MV-4-11 (cell line): ENCODE measurements around the gene CNTN4.

Source experiments
- DNase-seq: peaks from one replicate; lab custom pipeline; 2025; lab: John Stamatoyannopoulos, UW

CNTN4 gene

GRCh38 chr3:2861120-2861519, 762.5 kb downstream of the CNTN4 start:
- no peak for DNase-seq

- DNase-seq: no peak
These were observed 763.3 kb downstream of the CNTN4 start for GRCh38 chr3:2861920-2862319.

GRCh38 chr3:2862366-2862765, 763.7 kb downstream of the CNTN4 start:
- DNase-seq: no peak

GRCh38 chr3:2863127-2863526, 764.5 kb downstream of the CNTN4 start:
- no peak for DNase-seq

GRCh38 chr3:2869905-2870304, 771.2 kb downstream of the CNTN4 start:
- no peak for DNase-seq

GRCh38 chr3:2870724-2871333, 772.2 kb downstream of the CNTN4 start:
- DNase-seq: no peak

GRCh38 chr3:2872884-2873283, 774.2 kb downstream of the CNTN4 start:
- no peak for DNase-seq

GRCh38 chr3:2873986-2874385, 775.3 kb downstream of the CNTN4 start:
- DNase-seq: no peak

- no peak for DNase-seq
These were observed 777.0 kb downstream of the CNTN4 start for GRCh38 chr3:2875699-2876098.

- DNase-seq: no peak
These were observed 777.7 kb downstream of the CNTN4 start for GRCh38 chr3:2876362-2876761.

- DNase-seq: no peak
These were observed 780.4 kb downstream of the CNTN4 start for GRCh38 chr3:2879023-2879422.

- no peak for DNase-seq
These were observed 780.9 kb downstream of the CNTN4 start for GRCh38 chr3:2879587-2879986.

GRCh38 chr3:2880218-2880756, 781.6 kb downstream of the CNTN4 start:
- no peak for DNase-seq

- peak; percentile 22 for DNase-seq
These were observed 784.6 kb downstream of the CNTN4 start for GRCh38 chr3:2883283-2883682.

GRCh38 chr3:2888592-2888991, 789.9 kb downstream of the CNTN4 start:
- DNase-seq: no peak

GRCh38 chr3:2889736-2890135, 791.1 kb downstream of the CNTN4 start:
- no peak for DNase-seq

GRCh38 chr3:2896308-2896939, 797.8 kb downstream of the CNTN4 start:
- no peak for DNase-seq

- DNase-seq: no peak
These were observed 799.2 kb downstream of the CNTN4 start for GRCh38 chr3:2897821-2898220.

- no peak for DNase-seq
These were observed 800.1 kb downstream of the CNTN4 start for GRCh38 chr3:2898591-2899353.

- no peak for DNase-seq
These were observed 805.4 kb downstream of the CNTN4 start for GRCh38 chr3:2904054-2904453.

- no peak for DNase-seq
These were observed 810.2 kb downstream of the CNTN4 start for GRCh38 chr3:2908693-2909351.

GRCh38 chr3:2910997-2911396, 812.3 kb downstream of the CNTN4 start:
- DNase-seq: no peak

- peak; percentile 87 for DNase-seq
These were observed 817.2 kb downstream of the CNTN4 start for GRCh38 chr3:2915826-2916225.
